ENCODE results near the gene EHD4. TPM values are rescaled to one million over a fixed set of nuclear protein-coding genes. Genes with fewer than 3 reads are reported as not detected.

EHD4 gene
- total and polyA plus RNA-seq, 2 donors (not counting 3 experiments of a cell fraction or from before 2014, with no cell fraction given) = 96.7 to 128 TPM

DNA sequence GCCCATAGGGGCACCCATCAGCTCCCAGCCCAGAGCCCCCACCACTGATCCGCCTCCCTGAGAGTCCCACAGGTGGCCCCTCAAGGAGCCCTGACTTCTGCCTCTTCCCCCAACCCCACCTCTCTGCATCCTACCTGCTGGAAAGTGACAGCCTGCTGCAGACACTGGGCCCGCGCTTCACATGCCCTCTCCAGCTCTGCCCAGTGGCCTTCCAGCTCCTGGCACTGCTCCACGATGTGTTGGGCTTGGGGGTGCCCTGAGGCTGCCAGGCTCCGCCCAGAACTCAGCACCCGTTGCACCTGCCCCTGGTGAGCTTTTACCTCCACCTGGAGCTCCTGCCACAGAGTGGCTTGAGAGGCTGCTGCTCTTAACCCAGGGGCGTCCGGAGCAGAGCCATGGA lies 98.6 kb downstream of the EHD4 start:
- Histone ChIP-seq H3K9me1 (replicated peaks; ENCODE audit: control insufficient read depth, extremely low read depth, insufficient read depth, low read length) (no peaks in the 10 kb centered on the region), H4K20me1 (replicated peaks; ENCODE audit: control insufficient read depth, extremely low read depth, insufficient read depth, low read length) (no peaks in the 10 kb centered on the region), H3K27me3 (ENCODE audit: control insufficient read depth in 2 of 2, insufficient read depth in 2 of 2, low read length in 2 of 2) (no peaks in the 10 kb centered on the region), H3K27ac (ENCODE audit: insufficient read depth, low read depth, low read length) (no peak overlapping the region), H3K4me3 (replicated peaks in 1 of 3; ENCODE audit: insufficient read depth in 1 of 3, low read depth in 1 of 3, low read length in 3 of 3) (no peak overlapping the region), H3K9ac (replicated peaks; ENCODE audit: extremely low read depth, insufficient read depth, low read length) (no peak overlapping the region), H3K79me2 (ENCODE audit: control insufficient read depth, insufficient read depth, low read length) (no peaks in the 10 kb centered on the region), H3K4me1 (ENCODE audit: control insufficient read depth, extremely low read depth, insufficient read depth, low read length) (no peaks in the 10 kb centered on the region), H3K4me2 (ENCODE audit: insufficient read depth, low read length) (no peak overlapping the region), H2AFZ (ENCODE audit: low read depth, low read length) (no peak overlapping the region), H3K36me3 (ENCODE audit: control insufficient read depth in 2 of 2, extremely low read depth in 1 of 2, insufficient read depth in 2 of 2, low read length in 2 of 2) (peaks cover 0 to 49% of the 10 kb centered on the region in 2 experiments), H3K9me3 (replicated peaks; ENCODE audit: control insufficient read depth, insufficient read depth, low read length) (no peaks in the 10 kb centered on the region)
- FAIRE-seq (no peak), DNase-seq (ENCODE audit: low read depth, low spot score) (no peak)
- dilution Hi-C loops (cut with MboI; ENCODE audit: extremely low pct_ligation_motif_present, low sequenced_read_pairs) = no loop called here
- no peak for TF ChIP-seq MAX (IDR thresholded peaks at IDR 0.05; ENCODE audit: insufficient read depth, insufficient read length)
- no peak for TF ChIP-seq JUN (IDR thresholded peaks at IDR 0.05; ENCODE audit: borderline replicate concordance, insufficient read depth, insufficient read length, low read depth)
- no peak for TF ChIP-seq EZH2 (IDR thresholded peaks at IDR 0.05; ENCODE audit: borderline replicate concordance, low read depth, low read length, severe bottlenecking)
- no peak for TF ChIP-seq MYC (IDR thresholded peaks at IDR 0.05; ENCODE audit: low read depth, low read length)
- TF ChIP-seq POLR2A (IDR thresholded peaks at IDR 0.05; ENCODE audit: low read depth, low read length) = no peak
- TF ChIP-seq FOS (IDR thresholded peaks at IDR 0.05; ENCODE audit: borderline replicate concordance, insufficient read depth, low read length) = no peak
- no peak for TF ChIP-seq CTCF (IDR thresholded peaks at IDR 0.05; ENCODE audit: extremely low read depth in 1 of 2, insufficient read depth in 1 of 2, low read depth in 1 of 2, low read length in 2 of 2)
- intact Hi-C loops (cut with micrococcal nuclease) = no loop called here
- ChIA-PET POLR2A (no interaction called here), CTCF (interaction anchor here (0.6 to 1.3 kb wide), 2 partner anchors 31 to 342 kb away, joined by 3 read pairs; no protein-coding TSS in a partner anchor)
- BruUV-seq (replicated peaks) = no TSS peak
